Activated CD8-positive, alpha-beta memory T cell treated with anti-CD3 and anti-CD28 coated beads, Interleukin-2, amount 50 U/mL, for 24 hours (primary cell): ENCODE results near the gene ARGLU1.

ENCODE experiments used
- DNase-seq: peaks from one replicate; pipeline ENCODE4 v3.0.0-alpha.2; 2020; ENCODE audit errors: extremely low read depth

ARGLU1 gene

GRCh38 chr13:106524108-106524507 is 43.8 kb downstream of the ARGLU1 start:
- no peak for DNase-seq

- DNase-seq: no peak
Observed at GRCh38 chr13:106523576-106523975, 44.4 kb downstream of the ARGLU1 start.

GRCh38 chr13:106522898-106523525 is 44.9 kb downstream of the ARGLU1 start:
- no peak for DNase-seq

GRCh38 chr13:106522112-106522705 is 45.7 kb downstream of the ARGLU1 start:
- DNase-seq: no peak

GRCh38 chr13:106521095-106521799 is 46.7 kb downstream of the ARGLU1 start:
- no peak for DNase-seq

- DNase-seq: no peak
Observed at GRCh38 chr13:106520251-106521054, 47.5 kb downstream of the ARGLU1 start.

- DNase-seq: no peak
Observed at GRCh38 chr13:106518512-106518911, 49.4 kb downstream of the ARGLU1 start.

- no peak for DNase-seq
Observed at GRCh38 chr13:106517109-106517847, 50.7 kb downstream of the ARGLU1 start.

GRCh38 chr13:106515635-106516254 is 52.2 kb downstream of the ARGLU1 start:
- no peak for DNase-seq

- no peak for DNase-seq
Observed at GRCh38 chr13:106514928-106515634, 52.9 kb downstream of the ARGLU1 start.

GRCh38 chr13:106513025-106513983 is 54.6 kb downstream of the ARGLU1 start:
- no peak for DNase-seq

- DNase-seq: no peak
Observed at GRCh38 chr13:106507560-106508274, 60.2 kb downstream of the ARGLU1 start.

GRCh38 chr13:106506286-106506685 is 61.7 kb downstream of the ARGLU1 start:
- no peak for DNase-seq

- no peak for DNase-seq
Observed at GRCh38 chr13:106505732-106506131, 62.2 kb downstream of the ARGLU1 start.

- DNase-seq: no peak
Observed at GRCh38 chr13:106505295-106505694, 62.6 kb downstream of the ARGLU1 start.

- no peak for DNase-seq
Observed at GRCh38 chr13:106503730-106504453, 64.0 kb downstream of the ARGLU1 start.

- DNase-seq: no peak
Observed at GRCh38 chr13:106503272-106503671, 64.7 kb downstream of the ARGLU1 start.

- DNase-seq: no peak
Observed at GRCh38 chr13:106500445-106500844, 67.5 kb downstream of the ARGLU1 start.
